H9 (cell line): ENCODE measurements around the gene PEX14. TPM values are rescaled to one million over a fixed set of nuclear protein-coding genes. Genes with fewer than 3 reads are reported as not detected.

Experiments used
- DNase-seq: peaks from one replicate; pipeline ENCODE4 v3.0.0-alpha.2; 2017
- H2AFZ ChIP-seq: one replicate; pipeline ENCODE4 v1.6.1; 2013; ENCODE audit warnings: mild to moderate bottlenecking, low read length, control low read depth, moderate library complexity
- H2AK5ac ChIP-seq: 2 replicates; pipeline ENCODE4 v1.6.1; 2013; ENCODE audit warnings: low read length, control low read depth, mixed read lengths; ENCODE audit not compliant: insufficient read length
- H2BK120ac ChIP-seq: one replicate; pipeline ENCODE4 v1.6.1; 2013; ENCODE audit warnings: low read depth, mild to moderate bottlenecking, low read length, control low read depth, inconsistent platforms; ENCODE audit not compliant: poor library complexity, severe bottlenecking
- H2BK12ac ChIP-seq: 2 replicates; pipeline ENCODE4 v1.6.1; 2013; ENCODE audit warnings: low read length, control low read depth, mixed read lengths, low read depth; ENCODE audit not compliant: insufficient read length
- H2BK15ac ChIP-seq: 2 replicates; pipeline ENCODE4 v1.6.1; 2013; ENCODE audit warnings: low read depth, low read length, control low read depth
- H2BK20ac ChIP-seq: one replicate; pipeline ENCODE4 v1.6.1; 2013; ENCODE audit warnings: low read depth, mild to moderate bottlenecking, low read length, control low read depth, inconsistent platforms; ENCODE audit not compliant: poor library complexity, severe bottlenecking
- H2BK5ac ChIP-seq: 2 replicates; pipeline ENCODE4 v1.6.1; 2013; ENCODE audit warnings: low read length, control low read depth, mixed read lengths; ENCODE audit not compliant: insufficient read length
- H3K14ac ChIP-seq: 2 replicates; pipeline ENCODE4 v1.6.1; 2013; ENCODE audit warnings: low read length, control low read depth; ENCODE audit not compliant: insufficient read depth
- H3K18ac ChIP-seq: 2 replicates; pipeline ENCODE4 v1.6.1; 2013; ENCODE audit warnings: low read depth, mild to moderate bottlenecking, mixed read lengths, low read length, control low read depth; ENCODE audit not compliant: insufficient read length
- H3K23ac ChIP-seq: 2 replicates; pipeline ENCODE4 v1.6.1; 2013; ENCODE audit warnings: low read length, control low read depth, mixed read lengths, low read depth; ENCODE audit not compliant: insufficient read length
- H3K23me2 ChIP-seq: 2 replicates; pipeline ENCODE4 v1.6.1; 2013; ENCODE audit warnings: low read depth, mild to moderate bottlenecking, mixed read lengths, low read length, control low read depth; ENCODE audit not compliant: insufficient read length, poor library complexity, severe bottlenecking
- H3K27ac ChIP-seq: 2 replicates; pipeline ENCODE4 v1.5.1; 2013; ENCODE audit warnings: low read length, control low read depth, mixed read lengths, low read depth; ENCODE audit not compliant: insufficient read length
- H3K27me3 ChIP-seq: 2 replicates; pipeline ENCODE4 v1.6.1; 2013; ENCODE audit warnings: low read length, control low read depth, inconsistent platforms; ENCODE audit not compliant: insufficient read depth
- H3K4ac ChIP-seq: 2 replicates; pipeline ENCODE4 v1.6.1; 2013; ENCODE audit warnings: low read depth, mild to moderate bottlenecking, control low read depth, inconsistent platforms, low read length, moderate library complexity
- H3K4me1 ChIP-seq: 2 replicates; pipeline ENCODE4 v1.6.1; 2013; ENCODE audit warnings: low read length, control low read depth, inconsistent platforms; ENCODE audit not compliant: insufficient read depth
- H3K4me2 ChIP-seq: 2 replicates; pipeline ENCODE4 v1.6.1; 2013; ENCODE audit warnings: low read length, control low read depth, mixed read lengths; ENCODE audit not compliant: insufficient read length, insufficient read depth
- H3K56ac ChIP-seq: 2 replicates; pipeline ENCODE4 v1.6.1; 2013; ENCODE audit warnings: low read depth, mild to moderate bottlenecking, mixed read lengths, low read length, control low read depth; ENCODE audit not compliant: insufficient read length
- H3K79me1 ChIP-seq: 2 replicates; pipeline ENCODE4 v1.6.1; 2013; ENCODE audit warnings: low read depth, mild to moderate bottlenecking, moderate library complexity, low read length, control low read depth, inconsistent platforms; ENCODE audit not compliant: insufficient read depth, poor library complexity, severe bottlenecking
- H3K79me2 ChIP-seq: 2 replicates; pipeline ENCODE4 v1.6.1; 2013; ENCODE audit warnings: low read length, control low read depth, inconsistent platforms; ENCODE audit not compliant: insufficient read depth
- H3K9ac ChIP-seq: 2 replicates; pipeline ENCODE4 v1.6.1; 2013; ENCODE audit warnings: low read length, control low read depth, mixed read lengths; ENCODE audit not compliant: insufficient read length; ENCODE audit errors: extremely low read depth
- H3K9me3 ChIP-seq: one replicate; pipeline ENCODE4 v1.6.1; 2013; ENCODE audit warnings: low read depth, low read length, inconsistent platforms; ENCODE audit not compliant: control insufficient read depth
- H3T11ph ChIP-seq: one replicate; pipeline ENCODE4 v1.6.1; 2013; ENCODE audit warnings: mild to moderate bottlenecking, low read length, control low read depth, inconsistent platforms
- H4K20me1 ChIP-seq: one replicate; pipeline ENCODE4 v1.6.1; 2013; ENCODE audit not compliant: control insufficient read depth, insufficient read length, insufficient read depth
- H4K5ac ChIP-seq: 2 replicates; pipeline ENCODE4 v1.6.1; 2013; ENCODE audit warnings: low read depth, mild to moderate bottlenecking, mixed read lengths, low read length, control low read depth; ENCODE audit not compliant: insufficient read length
- H4K8ac ChIP-seq: replicated peaks from 2 replicates; pipeline ENCODE4 v1.6.1; 2013; ENCODE audit warnings: low read length, control low read depth, mixed read lengths, low read depth; ENCODE audit not compliant: insufficient read length
- H4K91ac ChIP-seq: 2 replicates; pipeline ENCODE4 v1.6.1; 2013; ENCODE audit warnings: low read depth, mild to moderate bottlenecking, moderate library complexity, mixed read lengths, low read length, control low read depth; ENCODE audit not compliant: insufficient read length
- H3K27ac Mint-ChIP-seq, 3 experiments: 2 replicates in 2 of 3; 3 replicates in 1 of 3; pipeline ENCODE4 v1.8.0; 2020 to 2021; ENCODE audit warnings: mixed read lengths in 3 of 3, mild to moderate bottlenecking in 1 of 3, moderate library complexity in 1 of 3
- H3K27me3 Mint-ChIP-seq: 2 replicates; pipeline ENCODE4 v1.8.0; 2021; ENCODE audit warnings: low read depth, mild to moderate bottlenecking, moderate library complexity, mixed read lengths
- H3K36me3 Mint-ChIP-seq, 3 experiments: 2 replicates in 2 of 3; 3 replicates in 1 of 3; pipeline ENCODE4 v1.8.0; 2020 to 2021; ENCODE audit warnings: low read depth in 3 of 3, mixed read lengths in 3 of 3; ENCODE audit not compliant: insufficient read depth in 1 of 3
- H3K4me1 Mint-ChIP-seq, 2 experiments: 2 replicates each; pipeline ENCODE4 v1.8.0; 2020; ENCODE audit warnings: mixed read lengths in 2 of 2
- H3K4me3 Mint-ChIP-seq, 2 experiments: 2 replicates in 1 of 2; 3 replicates in 1 of 2; pipeline ENCODE4 v1.8.0; 2020 to 2021; ENCODE audit warnings: mild to moderate bottlenecking in 2 of 2, mixed read lengths in 2 of 2, moderate library complexity in 1 of 2
- H3K9me3 Mint-ChIP-seq, 2 experiments: 2 replicates in 1 of 2; 3 replicates in 1 of 2; pipeline ENCODE4 v1.8.0; 2020; ENCODE audit warnings: mild to moderate bottlenecking in 2 of 2, mixed read lengths in 2 of 2, moderate library complexity in 1 of 2
- WGBS: extraction: QIAGEN DNeasy Blood & Tissue Kit; methylation state at CpG from one replicate; pipeline ENCODE4 v1.1.7; 2013; ENCODE audit warnings: missing lambda C conversion rate, low lambda C conversion rate, mixed read lengths; ENCODE audit not compliant: insufficient read length; ENCODE audit errors: extremely low coverage; 5-methylcytosine and 5-hydroxymethylcytosine counted together
- total RNA-seq: library from RNA; stranded (reverse); gene quantifications from 2 replicates; pipeline ENCODE4 v1.2.1, GENCODE V29; 2021
- TF ChIP-seq, protein P1 (sequence below): fragments of 200-600 bp; sonication (generic); conservative IDR thresholded peaks from 3 replicates; pipeline ENCODE4 v1.8.0; 2021; ENCODE audit warnings: antibody characterized with exemption, mild to moderate bottlenecking

PEX14 gene
- total RNA-seq, 1 experiment from 2014 or later = 23.9 TPM

DNA sequence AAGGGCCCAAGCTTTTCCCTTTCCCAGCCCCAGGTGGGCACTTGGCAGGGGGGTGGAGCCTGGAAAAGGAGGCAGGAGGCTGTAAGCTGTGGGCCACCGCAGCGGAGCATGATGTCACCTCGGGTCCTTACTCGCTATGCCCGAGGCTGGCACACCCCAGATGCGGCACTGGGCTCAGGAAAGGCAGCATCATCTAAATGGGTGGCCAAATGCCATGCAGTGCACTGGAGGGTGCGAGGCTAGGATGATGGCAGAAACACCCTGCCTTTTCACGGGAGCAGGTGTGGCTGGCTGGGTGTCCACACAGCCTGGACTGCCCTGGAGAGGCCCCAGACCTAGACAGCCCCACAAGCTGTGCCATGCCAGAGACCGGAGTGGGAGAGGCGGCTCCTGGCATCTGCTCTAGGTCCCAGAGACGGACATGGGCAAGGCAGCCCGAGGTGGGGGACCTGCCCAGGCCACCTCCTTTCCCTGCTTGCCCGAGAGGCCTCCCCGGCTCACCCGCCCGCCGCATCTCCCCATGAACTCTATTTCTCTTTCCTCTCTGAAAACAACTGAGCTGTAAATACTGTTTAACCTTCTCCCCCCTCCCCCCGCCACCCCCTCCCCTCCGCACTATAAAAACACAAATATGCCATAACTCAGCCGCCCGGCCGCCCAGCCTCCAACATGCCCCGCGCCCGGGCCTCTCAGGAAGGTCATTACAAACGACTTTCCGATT, 197.0 kb downstream of the PEX14 start:
- no peaks in the 10 kb centered on the region; the same call in 1 of the 2 replicates for H3K4me1 ChIP-seq
- no peak overlapping the region for H2BK15ac ChIP-seq
- H3K23me2 ChIP-seq = no peaks in the 10 kb centered on the region
- peak overlapping the region; percentile 81; the same call in 1 of the 2 replicates for H3K14ac ChIP-seq
- no peak overlapping the region for H3T11ph ChIP-seq
- no peak for DNase-seq
- H4K20me1 ChIP-seq = no peaks in the 10 kb centered on the region
- H3K9me3 ChIP-seq = no peaks in the 10 kb centered on the region
- H4K5ac ChIP-seq = no peak overlapping the region
- no peak overlapping the region for H2AK5ac ChIP-seq
- Mint-ChIP-seq H3K9me3 (no peaks in the 10 kb centered on the region), H3K36me3 (no peaks in the 10 kb centered on the region; a peak in 1 of 7 replicates), H3K27me3 (no peaks in the 10 kb centered on the region), H3K27ac (no peak overlapping the region), H3K4me3 (no peak overlapping the region), H3K4me1 (peaks cover 11 to 33% of the 10 kb centered on the region in 2 experiments)
- no peak overlapping the region for H2BK20ac ChIP-seq
- no CpG with 5 or more reads among the region's 27 CpGs for WGBS
- H3K27ac ChIP-seq = no peak overlapping the region
- H4K91ac ChIP-seq = no peak overlapping the region
- H3K27me3 ChIP-seq = no peaks in the 10 kb centered on the region
- no peak overlapping the region for H2BK12ac ChIP-seq
- no peak overlapping the region for H3K23ac ChIP-seq
- no peak overlapping the region for H3K4me2 ChIP-seq
- no peak overlapping the region for H2AFZ ChIP-seq
- no peaks in the 10 kb centered on the region for H3K79me1 ChIP-seq
- no peak overlapping the region for H3K56ac ChIP-seq
- TF ChIP-seq, protein P1, sequence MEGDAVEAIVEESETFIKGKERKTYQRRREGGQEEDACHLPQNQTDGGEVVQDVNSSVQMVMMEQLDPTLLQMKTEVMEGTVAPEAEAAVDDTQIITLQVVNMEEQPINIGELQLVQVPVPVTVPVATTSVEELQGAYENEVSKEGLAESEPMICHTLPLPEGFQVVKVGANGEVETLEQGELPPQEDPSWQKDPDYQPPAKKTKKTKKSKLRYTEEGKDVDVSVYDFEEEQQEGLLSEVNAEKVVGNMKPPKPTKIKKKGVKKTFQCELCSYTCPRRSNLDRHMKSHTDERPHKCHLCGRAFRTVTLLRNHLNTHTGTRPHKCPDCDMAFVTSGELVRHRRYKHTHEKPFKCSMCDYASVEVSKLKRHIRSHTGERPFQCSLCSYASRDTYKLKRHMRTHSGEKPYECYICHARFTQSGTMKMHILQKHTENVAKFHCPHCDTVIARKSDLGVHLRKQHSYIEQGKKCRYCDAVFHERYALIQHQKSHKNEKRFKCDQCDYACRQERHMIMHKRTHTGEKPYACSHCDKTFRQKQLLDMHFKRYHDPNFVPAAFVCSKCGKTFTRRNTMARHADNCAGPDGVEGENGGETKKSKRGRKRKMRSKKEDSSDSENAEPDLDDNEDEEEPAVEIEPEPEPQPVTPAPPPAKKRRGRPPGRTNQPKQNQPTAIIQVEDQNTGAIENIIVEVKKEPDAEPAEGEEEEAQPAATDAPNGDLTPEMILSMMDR = no peak
- no peak overlapping the region for H3K9ac ChIP-seq
- H4K8ac ChIP-seq = no peak overlapping the region
- no peaks in the 10 kb centered on the region for H3K79me2 ChIP-seq
- H2BK120ac ChIP-seq = no peak overlapping the region
- H3K18ac ChIP-seq = peak overlapping the region; percentile 62
- no peak overlapping the region for H2BK5ac ChIP-seq
- H3K4ac ChIP-seq = no peak overlapping the region
